GM19455 (cell line): ENCODE data around the gene INPP5E.
A peak's percentile ranks its signal among the peaks of the same experiment; 100 is the strongest.

Source experiments
- ATAC-seq: cut with Tn5 transposase; IDR thresholded peaks from one replicate; pipeline ENCODE4 v1.9.1; 2021; ENCODE audit not compliant: unreplicated experiment

INPP5E gene, protein sequence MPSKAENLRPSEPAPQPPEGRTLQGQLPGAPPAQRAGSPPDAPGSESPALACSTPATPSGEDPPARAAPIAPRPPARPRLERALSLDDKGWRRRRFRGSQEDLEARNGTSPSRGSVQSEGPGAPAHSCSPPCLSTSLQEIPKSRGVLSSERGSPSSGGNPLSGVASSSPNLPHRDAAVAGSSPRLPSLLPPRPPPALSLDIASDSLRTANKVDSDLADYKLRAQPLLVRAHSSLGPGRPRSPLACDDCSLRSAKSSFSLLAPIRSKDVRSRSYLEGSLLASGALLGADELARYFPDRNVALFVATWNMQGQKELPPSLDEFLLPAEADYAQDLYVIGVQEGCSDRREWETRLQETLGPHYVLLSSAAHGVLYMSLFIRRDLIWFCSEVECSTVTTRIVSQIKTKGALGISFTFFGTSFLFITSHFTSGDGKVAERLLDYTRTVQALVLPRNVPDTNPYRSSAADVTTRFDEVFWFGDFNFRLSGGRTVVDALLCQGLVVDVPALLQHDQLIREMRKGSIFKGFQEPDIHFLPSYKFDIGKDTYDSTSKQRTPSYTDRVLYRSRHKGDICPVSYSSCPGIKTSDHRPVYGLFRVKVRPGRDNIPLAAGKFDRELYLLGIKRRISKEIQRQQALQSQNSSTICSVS

DNA sequence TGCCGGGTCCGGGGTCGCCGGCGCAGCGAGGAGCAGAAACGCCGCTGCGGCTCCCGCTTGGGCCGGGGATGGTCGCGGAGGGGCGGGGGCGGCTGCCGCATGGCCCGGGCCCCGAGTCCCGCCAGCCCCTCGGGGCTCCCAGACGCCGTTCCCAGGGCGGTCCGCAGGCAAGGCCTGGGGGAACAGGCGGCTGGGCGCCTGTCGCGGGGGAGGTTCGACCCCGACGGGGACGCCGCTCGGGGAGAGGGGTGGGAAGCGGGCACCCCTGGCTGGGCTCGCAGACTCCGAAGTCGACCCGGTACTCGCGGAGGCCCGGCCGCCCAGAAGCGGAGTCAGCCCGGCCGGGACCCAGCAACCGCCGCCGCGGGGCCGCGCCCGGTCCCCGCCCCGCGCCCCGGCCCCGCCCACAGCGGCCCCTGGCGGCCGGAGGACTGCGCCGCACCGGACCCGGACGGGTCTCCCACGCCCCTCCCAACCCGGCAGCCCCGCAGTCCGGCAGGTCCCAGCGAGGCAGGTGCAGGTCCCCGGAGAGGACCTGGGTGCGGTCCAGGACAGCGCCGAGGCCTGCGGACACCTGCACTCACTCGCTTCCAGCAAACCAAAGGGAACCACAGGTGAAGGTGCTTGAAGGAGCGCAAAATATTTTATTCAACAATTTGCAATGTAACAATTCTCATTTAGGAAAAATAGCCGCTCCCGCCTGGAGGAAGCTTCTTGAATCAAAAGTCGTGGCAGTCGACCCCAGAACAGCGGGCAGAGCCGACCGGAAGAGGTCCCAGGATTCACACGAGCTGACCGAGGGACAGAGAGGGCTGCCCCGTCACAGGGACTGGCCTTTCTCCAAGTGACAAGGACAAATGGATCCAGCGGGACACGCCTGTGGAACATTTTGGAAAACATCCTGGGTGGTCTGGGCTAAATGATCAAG lies at the start of gene INPP5E:
INPP5E (minus strand) TSS at position 365 of the 928 bp plus-strand sequence. CDS start 426 bp downstream, outside the sequence.
- ATAC-seq = peak; percentile 72

DNA sequence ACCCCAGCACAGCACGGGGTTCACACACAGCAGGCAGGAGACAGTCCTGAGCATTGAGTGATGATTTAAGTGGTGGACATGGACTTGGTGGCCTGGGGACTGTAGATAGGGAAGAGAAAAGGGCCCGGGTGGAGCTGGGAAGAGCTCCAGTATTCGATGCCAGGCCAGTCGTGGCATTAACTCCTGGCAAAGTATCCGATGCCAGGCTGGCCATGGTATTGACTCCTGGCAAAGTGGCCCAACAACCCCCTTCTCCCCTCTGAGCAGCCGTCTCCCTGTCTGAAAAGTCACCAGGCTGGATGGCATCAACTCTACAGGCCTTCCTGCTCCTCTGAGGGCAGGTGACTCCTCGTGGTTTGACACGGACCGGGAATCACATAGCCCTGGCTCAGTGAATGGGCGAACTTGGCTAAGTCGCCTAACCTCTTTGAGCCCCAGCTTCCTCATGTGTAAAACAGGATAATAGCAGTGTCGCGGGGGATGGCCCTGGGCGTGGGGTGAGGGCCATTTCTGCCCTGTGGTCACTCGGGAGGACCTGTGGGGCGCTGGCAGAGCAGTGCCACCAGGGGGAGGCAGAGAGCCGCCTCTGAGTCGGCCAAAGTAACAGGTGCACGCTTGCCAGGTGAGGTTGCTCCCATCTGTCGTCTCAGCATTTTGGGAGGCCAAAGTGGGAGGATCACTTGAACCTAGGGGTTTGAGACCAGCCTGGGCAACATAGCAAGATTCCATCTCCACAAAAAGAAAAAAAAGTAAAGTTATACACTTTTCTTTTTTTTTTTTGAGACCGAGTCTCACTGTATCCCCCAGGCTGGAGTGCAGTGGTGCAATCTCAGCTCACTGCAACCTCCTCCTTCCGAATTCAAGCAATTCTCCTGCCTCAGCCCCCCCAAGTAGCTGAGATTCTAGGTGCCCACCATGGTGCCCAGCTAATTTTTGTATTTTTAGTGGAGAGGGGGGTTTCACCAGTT lies 48.9 kb upstream of the INPP5E start:
- no peak for ATAC-seq

DNA sequence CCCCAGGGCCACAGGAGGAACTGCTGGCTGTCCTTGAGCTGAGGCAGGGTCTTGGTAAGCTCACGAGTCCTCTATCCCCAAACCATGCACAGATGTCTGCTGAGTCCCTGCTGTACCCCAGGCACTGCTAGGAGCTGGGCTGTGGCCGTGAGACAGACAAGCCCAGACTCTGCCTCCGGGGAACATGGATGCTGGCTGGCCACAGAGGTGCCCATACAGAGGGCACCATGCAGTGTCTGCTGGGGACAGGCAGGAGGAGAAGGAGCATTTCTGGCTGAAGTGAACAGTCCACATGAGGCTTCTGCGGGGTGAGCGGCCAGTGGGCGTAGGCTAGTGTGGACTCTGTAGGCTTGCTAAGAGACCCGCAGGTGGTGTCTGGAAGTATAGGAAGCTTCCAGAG lies 48.0 kb upstream of the INPP5E start:
- ATAC-seq = no peak

DNA sequence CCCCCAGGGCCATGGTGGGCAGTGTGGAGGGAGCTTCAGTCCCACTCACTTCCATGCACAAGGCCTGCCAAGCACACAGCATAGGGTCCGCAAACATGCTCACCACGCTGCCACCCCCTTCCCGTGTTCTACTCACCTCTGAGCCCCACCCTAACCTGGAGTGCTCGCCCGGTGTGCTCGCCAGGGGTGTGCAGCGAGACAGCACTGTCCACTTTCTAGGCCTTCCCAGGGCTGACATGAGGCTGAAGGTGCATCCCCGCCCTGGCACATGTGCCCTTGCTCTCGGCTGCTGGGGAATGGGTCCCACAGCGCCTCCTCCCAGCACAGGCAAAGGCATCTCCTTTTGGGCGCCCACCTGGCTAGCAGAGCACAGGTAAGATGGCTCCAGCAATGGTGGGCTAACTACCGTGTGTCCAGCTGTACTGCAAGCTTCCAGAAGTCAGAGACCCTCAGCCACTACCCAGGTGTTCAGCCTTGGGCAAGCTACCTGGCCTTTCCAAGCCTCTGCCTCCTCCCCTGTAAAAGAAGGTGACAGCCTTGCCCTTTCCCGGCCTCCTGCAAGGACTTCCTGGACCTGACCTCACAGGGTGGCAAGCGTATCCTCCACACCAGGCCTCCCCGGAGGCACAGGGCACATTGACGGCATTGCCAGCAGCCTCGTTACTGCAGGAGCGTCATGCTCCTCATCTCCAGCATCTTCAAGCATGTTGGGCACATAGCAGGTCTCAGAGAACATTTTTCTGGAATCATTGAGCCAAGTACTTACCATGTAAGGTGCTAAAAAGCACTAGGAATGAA lies 47.4 kb upstream of the INPP5E start:
- no peak for ATAC-seq

DNA sequence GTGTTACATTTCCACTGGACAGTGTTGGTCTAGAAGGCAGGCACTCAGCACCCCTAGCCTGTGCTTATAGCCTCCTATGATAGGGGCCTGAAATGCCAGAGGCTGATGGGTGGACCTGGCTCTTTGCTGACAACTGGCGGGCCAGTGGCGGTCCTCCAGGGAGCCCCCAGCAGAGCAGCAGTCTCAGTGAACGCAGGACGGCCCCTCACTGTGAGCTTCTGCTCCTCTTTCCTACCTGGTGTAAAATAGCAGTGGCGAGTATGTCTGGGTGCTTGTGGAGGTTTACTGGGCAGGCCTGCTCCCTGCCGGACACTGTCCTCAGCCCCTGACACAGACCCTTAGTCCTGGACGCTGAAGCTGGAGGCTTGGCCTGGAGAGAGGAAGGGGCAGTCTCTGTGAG lies 46.5 kb upstream of the INPP5E start:
- no peak for ATAC-seq

DNA sequence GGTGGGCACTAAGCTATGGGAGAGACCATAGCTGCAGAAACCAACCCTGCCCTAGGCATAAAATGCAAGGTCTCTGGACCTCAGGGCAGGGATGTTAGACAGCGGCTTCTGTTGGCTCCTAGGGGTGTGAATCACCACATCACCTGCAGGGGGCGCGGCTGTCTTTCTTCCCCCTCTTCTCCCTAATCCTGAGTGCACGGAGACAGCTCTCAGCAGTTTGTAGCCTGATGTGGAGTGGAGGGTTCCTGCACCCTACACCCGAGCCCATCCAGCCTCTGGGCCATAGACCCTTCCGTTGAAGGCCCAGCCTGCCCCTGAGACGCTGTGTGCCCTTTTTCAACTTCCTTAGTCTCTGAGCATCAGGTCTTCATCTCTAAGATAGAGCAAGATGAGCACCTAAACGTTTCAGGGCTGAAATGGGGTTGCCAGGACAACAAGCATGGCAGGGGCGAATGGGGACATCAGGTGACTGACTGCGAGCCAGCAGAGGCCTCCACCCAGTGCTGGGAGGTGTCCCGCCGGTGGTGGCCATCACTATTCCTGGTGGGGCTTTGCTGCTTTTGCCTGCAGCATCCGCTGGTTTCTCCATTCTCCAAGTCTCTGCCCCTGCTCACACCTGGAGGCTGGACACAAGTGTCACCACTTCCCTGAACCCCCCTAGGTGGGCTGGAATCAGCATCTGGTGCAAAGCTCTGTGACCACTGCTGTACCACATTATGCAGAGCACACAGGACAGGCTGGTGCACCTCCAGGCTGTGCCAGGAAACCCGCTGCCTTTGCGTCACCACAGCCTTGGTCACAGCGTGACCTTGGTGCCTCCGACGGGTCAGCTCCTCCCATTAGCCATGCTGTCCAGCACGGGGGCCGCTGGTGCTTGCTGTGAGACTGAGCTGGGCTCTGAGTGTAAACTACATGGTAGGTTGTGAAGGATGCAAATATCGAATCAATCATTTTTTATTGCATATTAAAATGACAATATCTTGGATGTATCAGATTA lies 45.7 kb upstream of the INPP5E start:
- ATAC-seq = no peak

DNA sequence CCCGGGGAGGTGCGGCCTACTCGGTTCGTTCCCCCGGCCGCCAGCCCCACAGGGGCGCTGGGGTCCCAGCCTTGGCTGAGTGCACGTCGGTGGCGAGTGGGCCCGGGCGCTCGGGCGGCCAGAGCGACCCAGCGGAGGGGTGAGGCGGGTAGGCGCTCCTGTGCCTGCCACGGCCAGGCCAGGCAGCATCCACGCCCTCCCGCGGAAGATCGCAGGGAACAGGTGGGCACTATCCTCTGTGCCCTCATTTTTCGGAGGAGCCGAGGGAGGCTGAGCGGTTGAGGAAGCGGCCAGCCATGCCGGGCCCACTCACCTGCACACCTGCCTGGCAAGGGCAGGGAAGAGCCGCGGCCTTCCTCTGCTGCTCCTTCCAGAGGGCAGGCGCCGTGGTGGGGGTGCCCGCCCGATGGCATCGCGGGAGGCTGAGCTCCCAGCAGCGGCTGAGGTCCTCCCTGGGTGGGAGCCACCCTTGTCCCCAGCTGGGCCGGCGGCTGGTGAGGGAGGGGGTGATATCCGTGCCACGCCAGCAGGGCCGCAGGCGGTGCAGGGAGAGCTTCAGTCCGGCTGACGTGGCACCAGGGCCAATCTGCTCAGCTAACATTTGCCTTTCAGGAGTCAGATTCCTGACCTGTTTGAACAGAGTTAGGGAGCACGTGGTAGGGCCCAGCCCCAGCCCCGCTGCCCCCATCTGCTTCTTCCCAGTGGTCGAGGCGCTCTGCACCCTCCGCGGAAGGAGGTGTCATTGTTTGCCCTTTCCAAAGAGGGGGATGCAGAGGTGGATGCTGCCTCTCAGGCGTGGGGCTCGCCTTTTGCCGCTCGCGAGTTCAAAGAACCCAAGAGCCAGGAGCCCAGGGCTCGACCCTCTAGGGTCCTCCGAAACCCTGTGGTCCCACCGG lies 44.8 kb upstream of the INPP5E start:
- ATAC-seq = no peak

DNA sequence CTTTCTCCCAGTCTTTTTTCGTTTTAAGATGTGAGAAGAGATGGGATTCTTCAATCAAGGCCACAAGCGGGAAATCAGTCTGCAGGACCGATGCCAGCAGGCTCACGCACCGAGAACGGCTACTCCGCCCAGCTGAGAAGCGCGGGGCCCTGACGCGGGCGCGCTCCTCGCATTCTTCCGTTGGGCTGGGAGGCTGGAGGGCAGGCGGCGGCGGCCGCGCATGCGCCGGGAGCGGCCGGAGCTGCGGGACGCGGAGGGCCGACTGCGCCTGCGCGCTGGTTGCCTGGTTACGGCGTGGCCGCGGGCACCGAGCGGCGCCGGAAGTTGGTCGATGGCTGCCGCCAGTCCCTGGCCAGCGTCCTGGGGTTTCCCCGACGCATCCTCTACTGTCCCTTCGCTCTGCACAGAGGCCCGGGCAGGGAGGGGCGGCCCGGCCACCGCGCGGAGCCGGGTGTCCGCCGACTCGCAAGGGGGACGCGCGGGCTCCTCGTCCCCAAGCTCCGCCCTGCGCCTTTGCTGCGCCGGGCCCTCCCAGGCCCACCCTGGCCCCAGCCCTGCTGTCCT lies 44.0 kb upstream of the INPP5E start:
- peak; percentile 58 for ATAC-seq

DNA sequence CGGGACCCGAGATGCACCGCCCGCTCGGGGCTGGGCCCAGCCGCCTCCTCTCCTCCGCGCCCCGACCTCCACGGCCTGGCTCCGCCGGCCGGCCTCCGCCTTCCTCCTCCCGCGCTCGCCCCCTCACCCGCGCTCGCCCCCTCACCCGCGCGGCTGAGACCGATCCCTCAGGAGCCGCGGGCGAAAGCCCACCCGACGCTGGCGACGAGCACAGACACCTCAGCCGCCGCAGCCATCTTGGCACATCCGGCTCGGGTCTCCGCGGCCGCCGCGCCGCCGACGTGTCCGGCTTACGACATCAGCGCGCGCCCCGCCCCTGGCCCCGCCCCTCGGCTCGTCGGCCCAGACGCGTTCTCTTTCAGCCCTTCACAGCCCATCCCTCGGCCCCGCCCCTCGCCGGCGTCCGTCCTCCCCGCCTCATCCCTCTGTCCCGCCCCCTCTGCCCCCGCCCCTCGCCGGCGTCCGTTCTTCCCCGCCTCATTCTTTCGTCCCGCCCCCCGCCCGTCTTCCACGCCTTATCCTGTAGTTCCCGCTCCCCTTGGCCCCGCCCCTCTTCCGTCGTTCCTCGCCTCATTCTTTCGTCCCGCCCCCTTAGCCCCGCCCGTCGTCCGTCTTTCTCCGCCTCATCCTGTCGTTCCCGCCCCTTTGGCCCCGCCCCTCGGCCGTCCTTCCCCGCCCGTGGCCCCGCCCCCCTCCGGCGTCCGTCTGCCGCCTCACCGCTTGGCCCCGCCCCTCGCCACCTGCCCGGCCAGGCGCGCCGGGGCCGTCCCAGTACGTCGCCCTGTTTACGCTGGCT lies 43.3 kb upstream of the INPP5E start, which contains the start of gene SEC16A:
SEC16A (minus strand) TSS at position 248 of the 796 bp plus-strand sequence. CDS start 5,425 bp downstream, outside the sequence.
- ATAC-seq = peak; percentile 62

DNA sequence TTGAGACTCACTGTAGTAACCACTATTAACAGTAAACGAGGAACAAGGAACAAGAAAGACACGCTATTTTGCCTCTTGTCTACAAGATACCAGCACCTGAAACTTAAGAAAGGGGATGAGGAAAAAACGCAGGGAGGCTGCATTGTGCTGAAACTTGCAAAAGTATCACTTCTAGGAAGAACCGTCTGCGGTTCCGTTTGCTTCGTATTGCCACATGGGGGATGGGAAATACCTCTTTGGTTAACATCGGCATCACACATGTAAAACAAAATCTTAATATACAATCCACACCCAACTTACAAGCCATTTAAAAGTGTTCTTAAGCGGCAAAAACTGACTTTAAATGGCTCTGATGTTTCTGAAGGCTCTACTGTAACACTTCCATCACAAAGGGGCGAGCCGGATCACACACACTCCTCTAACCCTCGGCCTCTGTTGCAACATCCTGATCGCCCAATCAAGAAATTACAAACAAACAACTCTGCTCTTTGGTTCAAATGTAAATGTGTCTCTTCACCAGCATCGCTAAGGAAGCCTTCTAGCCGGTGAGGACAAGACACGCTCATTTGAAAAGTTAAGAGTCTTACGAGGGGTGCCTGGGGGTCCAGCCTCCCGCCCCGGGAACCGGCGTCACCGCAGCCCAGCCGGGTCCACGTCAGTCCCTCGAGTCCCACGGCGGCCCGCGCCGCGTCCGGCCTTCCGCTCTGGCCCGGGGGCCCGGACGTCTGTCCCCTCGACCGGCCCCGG lies 42.6 kb upstream of the INPP5E start:
- peak; percentile 2 for ATAC-seq

DNA sequence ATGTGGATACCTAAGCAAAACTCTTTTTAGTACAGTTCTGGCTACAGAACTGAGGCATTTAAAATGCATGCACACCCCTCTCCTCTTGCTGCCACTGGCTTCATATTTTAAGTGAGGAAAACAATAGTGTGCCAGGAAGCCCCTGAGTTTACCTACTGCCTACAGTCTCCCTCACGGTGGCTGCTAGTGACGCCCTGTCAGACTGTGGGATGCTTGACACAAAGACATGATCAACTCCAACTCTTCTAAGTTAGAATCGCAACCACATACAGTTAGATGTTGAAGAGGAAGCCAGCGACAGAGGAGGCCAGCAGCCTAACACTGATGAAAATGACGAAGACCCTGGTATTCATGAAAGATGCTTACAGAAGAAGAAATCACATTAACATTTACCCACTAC lies 41.9 kb upstream of the INPP5E start:
- ATAC-seq = no peak

DNA sequence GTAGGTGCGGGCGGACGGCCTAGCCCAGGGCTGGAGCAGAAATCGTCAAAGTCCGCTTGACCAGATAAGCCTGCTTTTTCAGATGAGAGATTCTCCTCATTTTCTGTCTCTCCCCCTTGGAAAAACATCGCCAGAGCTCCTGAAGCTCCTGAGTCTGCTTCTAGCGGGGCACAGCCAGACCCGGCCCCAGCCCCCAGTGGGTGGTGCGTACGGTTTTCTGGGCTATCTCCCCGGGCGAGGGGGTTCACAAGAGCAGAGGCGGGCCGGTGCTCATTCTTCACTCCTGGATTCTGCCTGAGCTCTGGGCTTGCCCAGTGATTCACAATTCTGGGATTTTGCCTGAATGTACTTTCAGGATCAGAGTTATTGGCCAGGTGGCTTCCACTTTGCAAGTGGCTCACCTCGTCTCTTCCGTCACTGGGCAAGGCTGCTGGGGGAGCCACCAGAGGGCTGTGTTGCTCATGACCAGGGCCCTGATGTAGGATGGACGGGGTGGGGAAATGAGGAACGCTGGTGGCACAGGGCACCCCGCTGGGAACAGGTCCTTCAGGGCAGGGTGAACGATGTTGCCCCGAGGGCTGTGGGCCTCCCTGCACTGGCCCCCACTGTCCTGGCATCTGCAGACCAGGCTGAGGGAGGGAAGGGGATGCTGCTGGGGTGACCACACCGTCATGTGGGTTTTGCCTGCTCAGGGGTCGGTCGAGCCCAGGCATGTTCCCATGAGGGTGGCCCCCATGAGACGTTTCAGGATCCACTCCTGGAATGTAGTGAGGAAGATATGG lies 36.9 kb upstream of the INPP5E start:
- ATAC-seq = no peak

DNA sequence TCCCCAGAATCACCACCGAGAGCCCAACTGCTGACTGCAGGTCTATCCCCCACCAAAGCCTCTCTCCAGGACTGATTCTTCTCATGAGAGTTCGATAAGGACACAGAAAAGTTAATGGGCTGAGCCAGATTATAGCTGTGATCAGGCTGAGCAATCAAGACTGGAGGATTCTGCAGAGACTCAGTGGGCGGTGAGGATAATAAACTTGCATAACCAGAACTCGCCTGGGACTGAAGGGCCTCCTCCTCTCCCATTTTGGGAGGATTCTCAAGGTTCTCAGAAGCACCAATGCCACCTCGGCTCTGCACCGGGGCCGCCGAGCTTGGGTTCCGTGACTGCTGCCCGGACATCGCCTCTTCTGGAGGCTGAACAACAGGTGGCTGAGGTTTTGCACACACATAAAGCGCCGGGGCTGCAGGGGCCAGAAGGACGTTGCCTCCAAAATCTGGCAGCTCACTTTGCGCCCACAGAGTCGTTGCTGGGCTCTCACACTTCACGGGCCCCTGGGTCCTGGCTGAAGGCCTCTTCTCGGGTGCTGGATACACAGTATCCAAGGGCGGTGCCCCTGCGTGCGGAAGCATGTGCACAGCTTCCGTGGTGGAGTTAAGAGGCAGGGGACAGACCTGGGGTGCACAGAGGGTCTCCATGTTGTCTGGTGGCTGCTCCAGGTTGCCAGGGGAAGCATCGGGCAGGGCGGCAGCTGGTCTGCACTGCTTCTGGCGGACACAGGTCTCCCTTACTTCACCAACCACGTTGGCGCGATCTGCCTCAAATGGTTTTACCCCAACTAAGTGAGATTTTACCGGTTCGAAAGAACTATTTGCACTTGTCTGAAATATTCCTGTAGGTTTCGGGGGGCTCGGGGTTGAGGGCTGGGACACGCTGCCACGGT lies 35.6 kb upstream of the INPP5E start:
- ATAC-seq = no peak
